RWPE1 (cell line): ENCODE measurements around the gene SHFL.

ENCODE experiments used
- CTCF ChIA-PET: fragments of 350-600 bp; sonication (Branson Sonifier 250); formaldehyde crosslinking; extraction: SDS; loops from one replicate; lab custom pipeline; 2021; lab: Yijun Ruan, JAX
- POLR2A ChIA-PET: fragments of 400-600 bp; formaldehyde crosslinking; extraction: SDS; loops from one replicate; lab custom pipeline; 2020; ENCODE audit warnings: antibody characterized with exemption; ENCODE audit not compliant: low non-redundant PET; lab: Yijun Ruan, JAX
- DNase-seq: peaks from one replicate; pipeline ENCODE4 v3.0.0; 2012; ENCODE audit warnings: low spot score
- H3K27ac ChIP-seq: fragments of 450-650 bp; 2 replicates; pipeline ENCODE4 v1.5.1; 2017
- CTCF ChIP-seq: fragments of 450-650 bp; conservative IDR thresholded peaks from 2 replicates; pipeline ENCODE4 v1.5.1; 2017; ENCODE audit warnings: low read depth, mild to moderate bottlenecking

SHFL gene

GRCh38 chr19:10134040-10134439 lies 47.9 kb downstream of the SHFL start:
- peak overlapping the region; percentile 81 for H3K27ac ChIP-seq
- no peak for DNase-seq
- ChIA-PET POLR2A (no interaction called here), CTCF (no interaction called here)
- TF ChIP-seq CTCF: no peak

- H3K27ac ChIP-seq: peak overlapping the region; percentile 81
- no peak for TF ChIP-seq CTCF
- POLR2A ChIA-PET: no interaction called here
- DNase-seq: peak; percentile 62
- CTCF ChIA-PET: interaction anchor here (0.5 kb wide), 2 partner anchors 12 to 207 kb away, joined by 3 to 4 read pairs; no protein-coding TSS in a partner anchor
Measured at GRCh38 chr19:10135551-10136334, 49.6 kb downstream of the SHFL start.

GRCh38 chr19:10136936-10137335 lies 50.8 kb downstream of the SHFL start:
- ChIA-PET CTCF (interaction anchor here (0.6 to 1.4 kb wide), 3 partner anchors 17 to 124 kb away, joined by 3 read pairs; partner anchors contain the start of gene EIF3G), POLR2A (no interaction called here)
- DNase-seq: no peak
- TF ChIP-seq CTCF: no peak
- peak overlapping the region; percentile 81 for H3K27ac ChIP-seq

GRCh38 chr19:10137751-10138682 lies 51.9 kb downstream of the SHFL start:
- CTCF ChIA-PET: interaction anchor here (1.4 kb wide), 1 partner anchor 110 kb away, joined by 3 read pairs; no protein-coding TSS in a partner anchor
- peak overlapping the region; percentile 81 for H3K27ac ChIP-seq
- no peak for TF ChIP-seq CTCF
- POLR2A ChIA-PET: no interaction called here
- no peak for DNase-seq

GRCh38 chr19:10138879-10139795 lies 53.0 kb downstream of the SHFL start:
- CTCF ChIA-PET: no interaction called here
- 0 out of 2 replicates have a peak overlapping the region, but pooled peaks have one; percentile 81 for H3K27ac ChIP-seq
- DNase-seq: no peak
- TF ChIP-seq CTCF: no peak
- POLR2A ChIA-PET: no interaction called here
